Adrenal gland (tissue), 5 donors: Measurements from ENCODE around the gene MAP3K19.

Experiments
- POLR2A ChIP-seq, 2 donors: fragments of 450-650 bp; IDR thresholded peaks; one replicate each; pipeline ENCODE4 v1.6.1; 2017; ENCODE audit warnings: antibody characterized with exemption in 2 of 2, mild to moderate bottlenecking in 2 of 2, moderate library complexity in 1 of 2
- TF ChIP-seq, protein P1 (sequence below), 6 experiments: fragments of 450-650 bp in 4 of 6; fragments of 200-600 bp in 2 of 6; sonication (generic) in 1 of 6; IDR thresholded peaks; 1 replicate in 5 of 6; 2 replicates in 1 of 6; pipeline versions ENCODE4 v1.5.1 to v1.8.0; 2016 to 2021; ENCODE audit warnings: antibody characterized with exemption in 6 of 6, mild to moderate bottlenecking in 2 of 6, moderate library complexity in 1 of 6
- donor health status: DM: no; HTN: no; CAD: no.

DNA sequence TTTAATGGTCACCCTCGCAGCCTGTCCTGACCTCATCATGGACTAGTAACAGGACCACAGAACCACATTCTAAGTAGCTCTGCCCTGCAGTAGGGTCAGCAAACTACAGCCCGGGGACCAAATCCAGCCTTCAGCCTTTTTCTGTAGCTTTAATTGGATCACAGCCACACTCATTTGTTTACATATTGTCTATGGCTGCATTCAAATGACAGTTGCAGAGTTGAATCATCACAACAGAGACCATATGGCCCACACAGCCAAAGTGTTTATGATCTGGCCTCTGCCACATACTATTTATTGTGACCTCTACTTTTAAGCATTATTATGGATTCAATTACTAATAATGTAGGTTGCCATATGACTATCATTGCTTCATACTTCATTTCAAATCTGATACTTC lies 47.7 kb downstream of the MAP3K19 start:
- no peak for TF ChIP-seq POLR2A (IDR thresholded peaks at IDR 0.05)
- TF ChIP-seq, protein P1, sequence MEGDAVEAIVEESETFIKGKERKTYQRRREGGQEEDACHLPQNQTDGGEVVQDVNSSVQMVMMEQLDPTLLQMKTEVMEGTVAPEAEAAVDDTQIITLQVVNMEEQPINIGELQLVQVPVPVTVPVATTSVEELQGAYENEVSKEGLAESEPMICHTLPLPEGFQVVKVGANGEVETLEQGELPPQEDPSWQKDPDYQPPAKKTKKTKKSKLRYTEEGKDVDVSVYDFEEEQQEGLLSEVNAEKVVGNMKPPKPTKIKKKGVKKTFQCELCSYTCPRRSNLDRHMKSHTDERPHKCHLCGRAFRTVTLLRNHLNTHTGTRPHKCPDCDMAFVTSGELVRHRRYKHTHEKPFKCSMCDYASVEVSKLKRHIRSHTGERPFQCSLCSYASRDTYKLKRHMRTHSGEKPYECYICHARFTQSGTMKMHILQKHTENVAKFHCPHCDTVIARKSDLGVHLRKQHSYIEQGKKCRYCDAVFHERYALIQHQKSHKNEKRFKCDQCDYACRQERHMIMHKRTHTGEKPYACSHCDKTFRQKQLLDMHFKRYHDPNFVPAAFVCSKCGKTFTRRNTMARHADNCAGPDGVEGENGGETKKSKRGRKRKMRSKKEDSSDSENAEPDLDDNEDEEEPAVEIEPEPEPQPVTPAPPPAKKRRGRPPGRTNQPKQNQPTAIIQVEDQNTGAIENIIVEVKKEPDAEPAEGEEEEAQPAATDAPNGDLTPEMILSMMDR (IDR thresholded peaks at IDR 0.05): no peak
